Erythroblast (primary cell): Measurements from ENCODE around the gene CUX1.

Experiments
- GATA1 ChIP-seq: IDR thresholded peaks from 2 replicates; pipeline ENCODE4 v1.6.1; 2011; ENCODE audit warnings: low read depth, mild to moderate bottlenecking, control low read depth, low read length, moderate library complexity
- POLR2A ChIP-seq: IDR thresholded peaks from 2 replicates; pipeline ENCODE4 v1.6.1; 2011; ENCODE audit warnings: mild to moderate bottlenecking, low read length

DNA sequence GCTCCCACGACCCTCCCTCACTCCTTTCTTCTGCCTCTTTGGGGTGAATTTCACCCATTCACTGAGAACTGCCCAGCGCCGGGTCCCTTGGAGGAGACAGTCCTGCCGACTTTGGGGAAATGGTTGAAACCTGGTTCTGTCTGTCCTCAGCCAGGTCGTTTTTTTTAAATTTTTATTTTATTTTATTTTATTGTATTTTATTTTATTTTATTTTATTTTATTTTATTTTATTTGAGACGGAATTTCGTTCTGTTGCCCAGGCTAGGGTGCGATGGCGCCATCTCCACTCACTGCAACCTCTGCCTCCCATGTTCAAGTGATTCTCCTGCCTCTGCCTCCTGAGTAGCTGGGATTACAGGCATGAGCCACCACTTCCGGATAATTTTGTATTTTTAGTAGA, 363.3 kb downstream of the CUX1 start:
- TF ChIP-seq POLR2A (no peak), GATA1 (no peak)
